Uterus (tissue), 4 donors: ENCODE data around the gene PRKACA. TPM values are rescaled to one million over a fixed set of nuclear protein-coding genes. Genes with fewer than 3 reads are reported as not detected.

Experiments
- DNase-seq, 2 donors: peaks; one replicate each; pipeline ENCODE4 v3.0.0-alpha.2; 2019 to 2020
- H3K27ac ChIP-seq, 2 donors: fragments of 200-600 bp; sonication (generic); 1 replicate in 1 of 2; 2 replicates in 1 of 2; pipeline ENCODE4 v1.5.1; 2016 to 2018
- H3K27me3 ChIP-seq, 2 donors: fragments of 200-600 bp; sonication (generic); one replicate each; pipeline ENCODE4 v1.5.1; 2018 to 2019; ENCODE audit warnings: control low read depth in 1 of 2
- H3K36me3 ChIP-seq, 2 donors: fragments of 200-600 bp; sonication (generic); one replicate each; pipeline ENCODE4 v1.5.1; 2019; ENCODE audit warnings: control low read depth in 1 of 2
- H3K4me1 ChIP-seq, 2 donors: fragments of 200-600 bp; sonication (generic); one replicate each; pipeline ENCODE4 v1.5.1; 2018 to 2019; ENCODE audit warnings: control low read depth in 1 of 2
- H3K4me3 ChIP-seq, 2 donors: fragments of 200-600 bp; sonication (generic); 1 replicate in 1 of 2; 2 replicates in 1 of 2; pipeline ENCODE4 v1.5.1; 2018 to 2019; ENCODE audit warnings: mild to moderate bottlenecking in 1 of 2
- H3K9me3 ChIP-seq, 2 donors: fragments of 200-600 bp; sonication (generic); one replicate each; pipeline ENCODE4 v1.5.1; 2019; ENCODE audit warnings: control low read depth in 1 of 2
- CTCF ChIP-seq, 4 experiments: fragments of 200-600 bp in 2 of 4; fragments of 450-650 bp in 2 of 4; sonication (generic) in 2 of 4; IDR thresholded peaks; one replicate each; pipeline ENCODE4 v1.5.1; 2016 to 2019; ENCODE audit warnings: antibody characterized with exemption in 4 of 4, mild to moderate bottlenecking in 2 of 4, moderate library complexity in 1 of 4
- POLR2A ChIP-seq, 2 donors: fragments of 450-650 bp; IDR thresholded peaks; one replicate each; pipeline ENCODE4 v1.6.1; 2016; ENCODE audit warnings: antibody characterized with exemption in 2 of 2, mild to moderate bottlenecking in 1 of 2, moderate library complexity in 1 of 2
- intact Hi-C: fragments of 100-400 bp; cut with DNase I; formaldehyde crosslinking; loops from one replicate; pipeline ENCODE4 v1.15.1; 2023; ENCODE audit warnings: low total_unique reads
- total RNA-seq, 4 donors: library from RNA; depleted of rRNA in 3 of 4; stranded (reverse); fragments of >200 nt in 3 of 4; gene quantifications; one replicate each; pipeline versions ENCODE4 v1.1.0 to v1.2.4, GENCODE V29; 2014 to 2023
- donor health status: DM: yes; HTN: yes; CAD: no.

PRKACA gene
- total RNA-seq, 4 donors from 2014 or later: 4.9 to 135 (median 74.2) TPM

- Histone ChIP-seq H3K4me3 (no peak overlapping the region), H3K9me3 (no peaks in the 10 kb centered on the region), H3K27me3 (no peaks in the 10 kb centered on the region), H3K4me1 (peaks cover 8 to 14% of the 10 kb centered on the region in 2 donors), H3K36me3 (no peaks in the 10 kb centered on the region), H3K27ac (peak overlapping the region; percentile 93 to 100)
- no peak for DNase-seq
- intact Hi-C loops: no loop called here
- TF ChIP-seq POLR2A (IDR thresholded peaks at IDR 0.05) (no peak), CTCF (IDR thresholded peaks at IDR 0.05) (no peak)
These were observed 2.9 kb upstream of the PRKACA start for GRCh38 chr19:14120497-14120780.

- TF ChIP-seq CTCF (IDR thresholded peaks at IDR 0.05) (no peak), POLR2A (IDR thresholded peaks at IDR 0.05) (no peak)
- Histone ChIP-seq H3K4me3 (no peak overlapping the region), H3K9me3 (no peaks in the 10 kb centered on the region), H3K27me3 (no peaks in the 10 kb centered on the region), H3K27ac (peak overlapping the region; percentile 93 to 100), H3K4me1 (peaks cover 8 to 14% of the 10 kb centered on the region in 2 donors), H3K36me3 (no peaks in the 10 kb centered on the region)
- intact Hi-C loops: no loop called here
- DNase-seq: no peak
These were observed 2.3 kb upstream of the PRKACA start for GRCh38 chr19:14119644-14120496.

- peak overlapping the region; percentile 34 to 54 for H3K4me3 ChIP-seq
- intact Hi-C loops: no loop called here
- no peak for TF ChIP-seq POLR2A (IDR thresholded peaks at IDR 0.05)
- no peak for TF ChIP-seq CTCF (IDR thresholded peaks at IDR 0.05)
- H3K9me3 ChIP-seq: no peaks in the 10 kb centered on the region
- no peaks in the 10 kb centered on the region for H3K27me3 ChIP-seq
- H3K36me3 ChIP-seq: no peaks in the 10 kb centered on the region
- DNase-seq: no peak
- H3K4me1 ChIP-seq: peaks cover 8 to 15% of the 10 kb centered on the region in 2 donors
- H3K27ac ChIP-seq: peak overlapping the region; percentile 93 to 100
These were observed 1.6 kb upstream of the PRKACA start for GRCh38 chr19:14119146-14119545.

GRCh38 chr19:14118165-14119051, 846 bp upstream of the PRKACA start:
- DNase-seq: peak; percentile 87 to 91
- intact Hi-C loops: no loop called here
- peak overlapping the region; percentile 93 to 100 for H3K27ac ChIP-seq
- H3K27me3 ChIP-seq: no peaks in the 10 kb centered on the region
- peaks cover 9 to 22% of the 10 kb centered on the region in 2 donors for H3K4me1 ChIP-seq
- TF ChIP-seq POLR2A (IDR thresholded peaks at IDR 0.05): peak; percentile 32 to 61
- TF ChIP-seq CTCF (IDR thresholded peaks at IDR 0.05): peak in 1 of 4 experiments; percentile 1
- no peaks in the 10 kb centered on the region for H3K36me3 ChIP-seq
- H3K4me3 ChIP-seq: peak overlapping the region; percentile 34 to 54
- no peaks in the 10 kb centered on the region for H3K9me3 ChIP-seq
